ENCODE results near the gene SLC4A4. TPM values are rescaled to one million over a fixed set of nuclear protein-coding genes. Genes with fewer than 3 reads are reported as not detected.

SLC4A4 gene
- total RNA-seq, 1 donor from 2014 or later: 0.20 TPM

GRCh38 chr4:71537551-71538065 is 198.8 kb downstream of the SLC4A4 start:
- no peak for DNase-seq (ENCODE audit: low read depth, low spot score)

GRCh38 chr4:71538528-71538927 is 199.7 kb downstream of the SLC4A4 start:
- DNase-seq (ENCODE audit: low read depth, low spot score): no peak

- no peak for DNase-seq (ENCODE audit: low read depth, low spot score)
Observed at GRCh38 chr4:71540749-71541269, 202.0 kb downstream of the SLC4A4 start.

- no peak for DNase-seq (ENCODE audit: low read depth, low spot score)
Observed at GRCh38 chr4:71541541-71541940, 202.7 kb downstream of the SLC4A4 start.

DNA sequence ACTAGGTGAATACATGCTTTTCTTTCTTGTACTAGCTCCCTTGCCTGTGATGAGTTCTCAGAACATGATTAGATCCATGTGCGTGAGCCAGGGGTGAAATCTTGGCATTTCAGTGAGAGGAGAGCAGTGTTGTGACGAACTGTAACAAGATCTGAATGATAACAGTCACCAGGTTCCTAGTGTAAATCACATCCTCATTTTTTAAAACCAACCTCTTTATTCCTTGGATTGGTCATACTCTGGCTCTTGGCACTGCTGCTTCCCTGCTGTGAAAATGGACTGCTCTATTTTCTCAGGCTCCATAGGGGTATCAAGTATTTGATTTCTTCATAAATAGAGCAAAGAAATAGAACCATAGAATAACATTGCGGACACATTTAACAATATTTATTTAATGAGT is 206.3 kb downstream of the SLC4A4 start:
- DNase-seq (ENCODE audit: low read depth, low spot score): no peak

GRCh38 chr4:71549516-71550160 is 210.8 kb downstream of the SLC4A4 start:
- DNase-seq (ENCODE audit: low read depth, low spot score): no peak

DNA sequence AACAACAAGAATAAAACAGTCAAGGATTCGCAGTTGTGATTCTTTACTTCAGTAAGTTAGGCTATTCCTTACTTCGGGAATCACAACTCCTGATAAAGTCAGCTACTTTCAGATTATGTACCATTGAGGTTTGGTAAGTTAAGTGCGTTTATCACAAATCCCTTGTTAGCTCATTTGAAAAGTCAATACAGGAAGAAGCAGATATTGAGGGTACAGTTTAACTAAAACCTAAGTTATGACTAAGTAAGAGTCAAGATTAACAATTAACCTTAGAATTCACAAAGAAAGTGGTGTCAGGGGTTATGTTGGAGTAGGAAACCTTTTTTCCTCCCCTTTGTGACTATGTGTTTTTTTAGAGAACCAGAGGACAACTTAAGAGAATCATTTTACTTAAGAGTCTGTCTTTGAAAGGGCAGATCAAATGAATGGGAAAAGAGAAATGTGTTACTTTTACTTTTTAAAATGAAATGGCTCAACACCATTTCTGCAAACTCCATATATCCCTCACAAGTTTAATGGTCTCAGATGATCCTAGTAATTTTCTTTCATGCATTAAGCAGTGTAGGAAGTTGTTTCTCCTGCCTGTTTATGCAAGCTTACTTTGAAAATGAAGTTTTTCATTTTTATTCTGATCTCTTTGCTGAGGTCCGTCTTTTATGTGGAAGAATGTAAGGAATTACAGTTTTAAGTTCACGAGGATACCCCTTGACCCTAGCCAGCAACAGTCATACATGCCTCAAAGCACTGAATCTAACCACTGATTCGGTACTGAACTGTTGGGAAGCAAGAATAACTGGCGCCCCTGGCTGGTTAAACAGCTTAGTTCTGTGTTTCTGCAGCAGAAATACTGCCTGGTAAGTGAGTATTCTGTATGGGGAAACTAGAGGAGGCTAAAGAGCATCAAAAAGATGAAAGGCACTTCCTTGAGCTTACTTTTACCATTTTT is 211.7 kb downstream of the SLC4A4 start:
- DNase-seq (ENCODE audit: low read depth, low spot score): no peak

- no peak for DNase-seq (ENCODE audit: low read depth, low spot score)
Observed at GRCh38 chr4:71553605-71554004, 214.8 kb downstream of the SLC4A4 start.

DNA sequence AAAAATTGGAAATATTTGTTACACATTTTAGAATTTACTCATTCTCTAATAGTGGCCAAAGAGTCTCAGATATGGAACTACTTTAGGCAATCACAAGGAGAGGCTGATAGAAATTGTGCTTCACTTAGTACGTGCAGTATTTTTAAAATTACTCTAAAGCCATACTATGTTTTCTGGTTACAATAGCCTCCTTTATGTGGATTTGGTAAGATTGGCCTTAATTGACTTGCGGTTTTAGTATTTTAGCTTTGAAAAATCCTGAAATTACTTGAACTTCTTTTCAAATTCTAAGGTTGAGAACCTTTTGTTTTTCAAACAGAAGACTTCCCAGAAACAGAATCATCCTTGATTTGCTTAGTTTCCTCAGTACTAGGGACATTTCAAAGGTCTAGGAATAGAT is 215.2 kb downstream of the SLC4A4 start:
- DNase-seq (ENCODE audit: low read depth, low spot score): no peak

DNA sequence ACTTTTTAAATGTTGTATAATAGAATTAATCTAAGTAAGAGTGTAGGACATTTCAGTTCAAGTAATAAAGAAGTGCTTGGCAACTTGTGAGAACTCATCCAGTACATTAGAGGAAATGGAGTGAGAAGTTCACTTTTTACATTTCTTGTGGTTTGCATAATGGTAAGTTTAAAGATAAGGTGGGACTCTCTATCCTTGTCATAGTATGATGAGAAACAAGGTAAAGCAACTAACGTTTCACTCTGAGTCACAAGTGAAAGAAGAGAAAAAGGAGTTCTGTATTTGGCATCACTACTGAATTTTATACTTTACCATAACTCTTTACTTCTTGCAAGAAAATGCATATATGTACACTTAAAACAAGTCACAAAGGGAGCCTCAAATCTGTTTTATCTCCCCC is 219.4 kb downstream of the SLC4A4 start:
- no peak for DNase-seq (ENCODE audit: low read depth, low spot score)

DNA sequence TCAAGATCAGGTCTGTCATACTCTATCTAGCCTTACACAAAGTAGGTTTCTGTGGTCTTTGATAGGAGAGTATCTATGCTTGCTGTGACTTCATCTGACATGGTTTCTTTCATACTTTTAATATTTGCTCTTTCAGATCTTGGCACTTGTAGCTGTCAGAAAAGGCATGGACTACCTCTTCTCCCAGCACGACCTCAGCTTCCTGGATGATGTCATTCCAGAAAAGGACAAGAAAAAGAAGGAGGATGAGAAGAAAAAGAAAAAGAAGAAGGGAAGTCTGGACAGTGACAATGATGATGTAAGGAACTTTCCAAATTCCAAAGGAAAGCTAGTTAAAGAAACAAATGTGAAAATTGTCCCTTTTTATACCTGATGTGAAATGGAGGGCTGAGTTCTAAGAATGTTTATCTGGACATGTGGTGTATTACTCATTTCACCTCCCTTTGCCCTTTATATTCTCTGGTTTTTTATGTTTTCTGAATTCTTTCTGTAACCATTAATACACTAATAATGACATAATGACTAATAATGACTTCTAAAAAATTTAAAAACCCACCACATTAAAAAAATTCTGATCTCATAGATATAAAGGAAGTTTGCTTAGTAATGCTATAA is 221.2 kb downstream of the SLC4A4 start:
- no peak for DNase-seq (ENCODE audit: low read depth, low spot score)

GRCh38 chr4:71564775-71565174 is 226.0 kb downstream of the SLC4A4 start:
- no peak for DNase-seq (ENCODE audit: low read depth, low spot score)

GRCh38 chr4:71566856-71567255 is 228.0 kb downstream of the SLC4A4 start:
- no peak for DNase-seq (ENCODE audit: low read depth, low spot score)

DNA sequence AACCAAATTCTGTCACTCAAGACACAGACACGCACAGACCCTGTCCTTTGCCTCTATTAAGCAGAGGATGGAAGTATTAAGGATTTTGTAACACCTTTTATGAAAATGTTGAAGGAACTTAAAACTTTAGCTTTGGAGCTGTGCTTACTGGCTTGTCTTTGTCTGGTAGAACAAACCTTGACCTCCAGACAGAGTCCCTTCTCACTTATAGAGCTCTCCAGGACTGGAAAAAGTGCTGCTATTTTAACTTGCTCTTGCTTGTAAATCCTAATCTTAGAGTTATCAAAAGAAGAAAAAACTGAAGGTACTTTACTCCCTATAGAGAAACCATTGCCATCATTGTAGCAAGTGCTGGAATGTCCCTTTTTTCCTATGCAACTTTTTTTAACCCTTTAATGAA is 229.3 kb downstream of the SLC4A4 start:
- no peak for DNase-seq (ENCODE audit: low read depth, low spot score)

GRCh38 chr4:71570492-71570891 is 231.7 kb downstream of the SLC4A4 start:
- DNase-seq (ENCODE audit: low read depth, low spot score): no peak

DNA sequence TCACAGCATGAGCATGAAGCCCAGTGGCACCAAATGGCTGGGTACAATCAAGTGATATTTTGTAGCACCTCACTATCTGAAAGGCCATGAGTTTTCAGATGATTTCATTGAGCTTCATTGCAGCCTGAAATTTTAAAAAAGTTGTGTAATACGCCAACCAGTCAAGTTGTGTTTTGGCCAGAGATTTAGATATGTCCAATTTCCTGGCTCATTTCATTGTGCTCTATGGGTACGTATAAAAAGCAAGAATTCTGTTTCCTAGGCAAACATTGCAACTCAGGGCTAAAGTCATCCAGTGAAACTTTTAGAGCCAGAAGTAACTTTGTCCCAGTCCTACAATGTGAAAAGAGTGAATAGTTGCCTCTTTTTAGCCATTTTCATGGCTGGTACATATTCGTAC is 232.5 kb downstream of the SLC4A4 start:
- DNase-seq (ENCODE audit: low read depth, low spot score): no peak

DNA sequence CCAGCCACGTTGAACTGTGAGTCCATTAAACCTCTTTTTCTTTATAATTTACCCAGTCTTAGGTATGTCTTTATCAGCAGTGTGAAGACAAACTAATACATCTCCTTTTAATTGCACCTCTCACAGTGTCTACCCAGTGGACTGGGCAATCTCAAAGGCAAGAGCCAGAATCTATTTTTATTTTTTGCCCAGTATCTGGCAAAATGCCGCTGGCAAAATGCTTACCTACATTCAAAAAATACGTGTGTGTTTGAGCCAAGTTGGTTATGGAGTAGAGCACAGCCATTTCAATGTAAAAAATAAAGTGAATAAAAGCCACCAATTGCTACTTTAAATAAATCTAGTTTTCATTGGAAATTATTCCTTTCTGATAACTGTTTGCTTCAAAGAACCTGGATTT is 245.2 kb downstream of the SLC4A4 start:
- DNase-seq (ENCODE audit: low read depth, low spot score): no peak

DNA sequence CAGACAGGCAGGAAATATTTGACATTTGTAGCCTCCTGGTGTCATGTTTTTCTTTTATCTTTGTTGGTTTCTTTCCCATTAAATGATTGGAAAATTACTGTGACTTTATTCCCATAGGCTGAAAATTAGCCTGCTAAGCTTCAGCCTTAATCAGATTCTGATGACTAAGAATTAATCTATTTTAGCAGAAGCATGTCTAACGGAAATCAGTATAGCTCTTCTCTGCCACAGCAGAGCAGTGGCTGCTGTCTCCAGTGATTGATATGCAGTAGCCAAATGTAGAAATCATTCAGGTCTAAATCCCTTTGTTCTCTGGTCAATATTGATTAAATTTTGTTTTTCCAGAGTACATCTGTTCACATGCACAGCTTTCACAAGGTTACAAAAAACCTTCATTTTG is 245.8 kb downstream of the SLC4A4 start:
- no peak for DNase-seq (ENCODE audit: low read depth, low spot score)

- DNase-seq (ENCODE audit: low read depth, low spot score): no peak
Observed at GRCh38 chr4:71586087-71586763, 247.4 kb downstream of the SLC4A4 start.

DNA sequence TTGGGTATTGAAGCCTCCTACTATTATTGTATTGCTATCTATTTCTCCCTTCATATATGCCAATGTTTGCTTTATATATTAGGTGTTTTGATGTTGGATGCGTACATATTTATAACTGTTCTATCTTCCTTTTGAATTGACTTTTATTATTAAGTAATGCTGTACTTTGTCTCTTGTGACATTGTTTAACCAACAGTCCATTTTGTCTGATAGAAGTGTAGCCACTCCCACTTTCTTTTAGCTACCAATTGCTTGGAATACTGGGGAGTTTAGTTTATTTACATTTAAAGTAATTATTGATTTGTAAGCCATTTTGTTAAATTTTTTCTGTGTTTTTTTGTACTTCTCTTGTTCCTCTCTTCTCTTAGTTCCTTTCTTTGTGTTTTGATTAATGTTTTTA is 249.2 kb downstream of the SLC4A4 start:
- DNase-seq (ENCODE audit: low read depth, low spot score): no peak

- DNase-seq (ENCODE audit: low read depth, low spot score): no peak
Observed at GRCh38 chr4:71592793-71593192, 254.0 kb downstream of the SLC4A4 start.
